Measurements from ENCODE around the gene TOM1L2.

TOM1L2 gene

GRCh38 chr17:17836250-17836817 lies 135.9 kb downstream of the TOM1L2 start:
- peak; percentile 89 to 98 for DNase-seq (ENCODE audit: low read depth in 2 of 2)

GRCh38 chr17:17835415-17836249 lies 136.6 kb downstream of the TOM1L2 start:
- no peak for DNase-seq (ENCODE audit: low read depth in 2 of 2)

- no peak for DNase-seq (ENCODE audit: low read depth in 2 of 2)
These were observed 137.2 kb downstream of the TOM1L2 start for GRCh38 chr17:17834974-17835373.

GRCh38 chr17:17833658-17834357 lies 138.4 kb downstream of the TOM1L2 start:
- DNase-seq (ENCODE audit: low read depth in 2 of 2): no peak

GRCh38 chr17:17832032-17832363 lies 140.2 kb downstream of the TOM1L2 start:
- no peak for DNase-seq (ENCODE audit: low read depth in 2 of 2)

GRCh38 chr17:17831208-17832031 lies 140.8 kb downstream of the TOM1L2 start:
- no peak for DNase-seq (ENCODE audit: low read depth in 2 of 2)

GRCh38 chr17:17830740-17831207 lies 141.4 kb downstream of the TOM1L2 start:
- DNase-seq (ENCODE audit: low read depth in 2 of 2): no peak

- no peak for DNase-seq (ENCODE audit: low read depth in 2 of 2)
These were observed 142.0 kb downstream of the TOM1L2 start for GRCh38 chr17:17830269-17830567.

GRCh38 chr17:17827826-17828621 lies 144.2 kb downstream of the TOM1L2 start:
- DNase-seq (ENCODE audit: low read depth in 2 of 2): no peak

GRCh38 chr17:17826942-17827785 lies 145.0 kb downstream of the TOM1L2 start:
- no peak for DNase-seq (ENCODE audit: low read depth in 2 of 2)

- DNase-seq (ENCODE audit: low read depth in 2 of 2): no peak
These were observed 145.9 kb downstream of the TOM1L2 start for GRCh38 chr17:17826342-17826713.

- DNase-seq (ENCODE audit: low read depth in 2 of 2): no peak
These were observed 147.2 kb downstream of the TOM1L2 start for GRCh38 chr17:17824783-17825614.

GRCh38 chr17:17824119-17824782 lies 147.9 kb downstream of the TOM1L2 start:
- no peak for DNase-seq (ENCODE audit: low read depth in 2 of 2)

- DNase-seq (ENCODE audit: low read depth in 2 of 2): peak; percentile 52 to 53
These were observed 148.6 kb downstream of the TOM1L2 start for GRCh38 chr17:17823433-17824118.

GRCh38 chr17:17822616-17823015 lies 149.6 kb downstream of the TOM1L2 start:
- no peak for DNase-seq (ENCODE audit: low read depth in 2 of 2)

GRCh38 chr17:17822189-17822588 lies 150.0 kb downstream of the TOM1L2 start:
- DNase-seq (ENCODE audit: low read depth in 2 of 2): no peak

GRCh38 chr17:17820463-17821158 lies 151.6 kb downstream of the TOM1L2 start:
- DNase-seq (ENCODE audit: low read depth in 2 of 2): no peak

GRCh38 chr17:17820046-17820445 lies 152.2 kb downstream of the TOM1L2 start:
- DNase-seq (ENCODE audit: low read depth in 2 of 2): no peak

Data from stimulated activated CD4-positive, alpha-beta T cell treated with anti-CD3 and anti-CD28 coated beads, Interleukin-12 subunit alpha, Interleukin-12 subunit beta, amount 100 ng/mL, for 24 hours (primary cell).